Measurements from ENCODE around the gene WDR93. TPM values are rescaled to one million over a fixed set of nuclear protein-coding genes. Genes with fewer than 3 reads are reported as not detected.

The WDR93 gene
- not detected for total RNA-seq

- TF ChIP-seq, protein P1, sequence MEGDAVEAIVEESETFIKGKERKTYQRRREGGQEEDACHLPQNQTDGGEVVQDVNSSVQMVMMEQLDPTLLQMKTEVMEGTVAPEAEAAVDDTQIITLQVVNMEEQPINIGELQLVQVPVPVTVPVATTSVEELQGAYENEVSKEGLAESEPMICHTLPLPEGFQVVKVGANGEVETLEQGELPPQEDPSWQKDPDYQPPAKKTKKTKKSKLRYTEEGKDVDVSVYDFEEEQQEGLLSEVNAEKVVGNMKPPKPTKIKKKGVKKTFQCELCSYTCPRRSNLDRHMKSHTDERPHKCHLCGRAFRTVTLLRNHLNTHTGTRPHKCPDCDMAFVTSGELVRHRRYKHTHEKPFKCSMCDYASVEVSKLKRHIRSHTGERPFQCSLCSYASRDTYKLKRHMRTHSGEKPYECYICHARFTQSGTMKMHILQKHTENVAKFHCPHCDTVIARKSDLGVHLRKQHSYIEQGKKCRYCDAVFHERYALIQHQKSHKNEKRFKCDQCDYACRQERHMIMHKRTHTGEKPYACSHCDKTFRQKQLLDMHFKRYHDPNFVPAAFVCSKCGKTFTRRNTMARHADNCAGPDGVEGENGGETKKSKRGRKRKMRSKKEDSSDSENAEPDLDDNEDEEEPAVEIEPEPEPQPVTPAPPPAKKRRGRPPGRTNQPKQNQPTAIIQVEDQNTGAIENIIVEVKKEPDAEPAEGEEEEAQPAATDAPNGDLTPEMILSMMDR (IDR thresholded peaks at IDR 0.05) = no peak
- DNase-seq (peak; percentile 80), ATAC-seq (peak; percentile 96)
- ChIA-PET POLR2A (interaction anchor here (0.9 kb wide), 1 partner anchor 104 kb away, joined by 3 read pairs; no protein-coding TSS in a partner anchor), CTCF (interaction anchor here (1.3 kb wide), 2 partner anchors 44 to 184 kb away, joined by 3 to 4 read pairs; no protein-coding TSS in a partner anchor)
- Mint-ChIP-seq H3K4me1 (ENCODE audit: low read depth) (peaks cover 10% of the 10 kb centered on the region), H3K4me3 (peak within 1 kb of the TSS; percentile 84), H3K9me3 (no peaks in the 10 kb centered on the region), H3K36me3 (ENCODE audit: low read depth) (peaks cover under 1% of the 10 kb centered on the region), H3K27me3 (peaks cover 2% of the 10 kb centered on the region), H3K27ac (peak within 1 kb of the TSS; percentile 73)
- intact Hi-C loops (cut with micrococcal nuclease) = no loop called here
Measured at GRCh38 chr15:89690276-89691218, at the start of gene WDR93, which contains the start of gene PEX11A. WDR93 (plus strand) TSS chr15:89690811; CDS start chr15:89701747, 10,936 bp downstream. PEX11A (minus strand) TSS chr15:89690754; CDS start chr15:89690632, 122 bp downstream.

- TF ChIP-seq, protein P1 (IDR thresholded peaks at IDR 0.05) = no peak
- no peaks in the 10 kb centered on the region for H3K27me3 Mint-ChIP-seq
- no peak for ATAC-seq
- no peak for DNase-seq
- no peaks in the 10 kb centered on the region for H3K9me3 Mint-ChIP-seq
- intact Hi-C loops (cut with micrococcal nuclease) = no loop called here
- no peaks in the 10 kb centered on the region for H3K4me1 Mint-ChIP-seq (ENCODE audit: low read depth)
- CTCF ChIA-PET = no interaction called here
- no peaks in the 10 kb centered on the region for H3K36me3 Mint-ChIP-seq (ENCODE audit: low read depth)
- POLR2A ChIA-PET = interaction anchor here (1.2 kb wide), 1 partner anchor 24 kb away, joined by 3 read pairs; no protein-coding TSS in a partner anchor
- H3K27ac Mint-ChIP-seq = no peak overlapping the region
- no peak overlapping the region for H3K4me3 Mint-ChIP-seq
Measured at GRCh38 chr15:89641053-89641452, 49.6 kb upstream of the WDR93 start.

- H3K4me1 Mint-ChIP-seq (ENCODE audit: low read depth) = no peaks in the 10 kb centered on the region
- ATAC-seq (no peak), DNase-seq (no peak)
- H3K9me3 Mint-ChIP-seq = no peaks in the 10 kb centered on the region
- no peak overlapping the region for H3K27ac Mint-ChIP-seq
- intact Hi-C loops (cut with micrococcal nuclease) = no loop called here
- H3K27me3 Mint-ChIP-seq = no peaks in the 10 kb centered on the region
- TF ChIP-seq, protein P1 (IDR thresholded peaks at IDR 0.05) = no peak
- no peak overlapping the region for H3K4me3 Mint-ChIP-seq
- ChIA-PET POLR2A (no interaction called here), CTCF (no interaction called here)
- peaks cover under 1% of the 10 kb centered on the region for H3K36me3 Mint-ChIP-seq (ENCODE audit: low read depth)
Measured at GRCh38 chr15:89642106-89642505, 48.5 kb upstream of the WDR93 start.

DNA sequence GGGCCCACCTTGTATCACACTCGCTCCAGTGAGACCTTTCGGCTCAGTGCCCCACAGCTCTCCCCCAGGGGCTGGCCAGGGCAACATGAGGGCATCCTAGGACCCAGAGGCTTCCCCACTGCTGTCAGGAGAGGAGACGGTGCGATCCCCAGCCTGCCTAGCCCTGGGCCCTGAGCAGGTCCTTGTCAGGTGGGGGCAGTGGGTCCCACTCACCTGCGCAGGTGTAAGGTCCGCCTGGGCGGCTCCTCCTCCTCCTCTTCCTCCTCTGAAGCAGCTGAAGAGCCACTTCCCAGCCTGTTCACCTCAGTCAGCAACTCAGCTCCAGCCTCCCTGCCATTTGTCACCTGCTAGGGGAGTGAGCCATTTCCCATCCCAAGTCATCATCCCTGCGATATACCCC, 44.9 kb upstream of the WDR93 start:
- ChIA-PET POLR2A (no interaction called here), CTCF (interaction anchor here (0.7 to 2.5 kb wide), 9 partner anchors 13 to 89 kb away, joined by 3 to 9 read pairs (median 3); partner anchors contain the start of genes PEX11A and WDR93)
- Mint-ChIP-seq H3K36me3 (ENCODE audit: low read depth) (peaks cover 1% of the 10 kb centered on the region), H3K4me3 (no peak overlapping the region), H3K27ac (no peak overlapping the region), H3K4me1 (ENCODE audit: low read depth) (no peaks in the 10 kb centered on the region), H3K27me3 (no peaks in the 10 kb centered on the region), H3K9me3 (no peaks in the 10 kb centered on the region)
- no peak for DNase-seq
- TF ChIP-seq, protein P1 (IDR thresholded peaks at IDR 0.05) = no peak
- intact Hi-C loops (cut with micrococcal nuclease) = no loop called here
- no peak for ATAC-seq

Measured in activated CD8-positive, alpha-beta T cell treated with anti-CD3 and anti-CD28 coated beads for 36 hours (primary cell).